HepG2 (cell line): ENCODE data around the gene DBX2. TPM values are rescaled to one million over a fixed set of nuclear protein-coding genes. Genes with fewer than 3 reads are reported as not detected.

ENCODE experiments used
- ATAC-seq: fragments of 200-7000 bp; cut with Tn5 transposase; 3 replicates; pipeline ENCODE4 v1.9.1; 2020; ENCODE audit warnings: mild to moderate bottlenecking, moderate library complexity
- BruUV-seq: library from RNA; stranded (reverse); fragments of 400-500 nt; replicated peaks from 2 replicates; lab custom pipeline; 2021; lab: Mats Ljungman, UMichigan
- CTCF ChIA-PET: fragments of 300-600 bp; formaldehyde crosslinking; extraction: SDS; loops from one replicate; lab custom pipeline; 2021; ENCODE audit warnings: low total read pairs, inconsistent platforms, low intra/inter-chr PET ratio; lab: Yijun Ruan, JAX
- POLR2A ChIA-PET: fragments of 350-600 bp; sonication (Branson Sonifier 250); formaldehyde crosslinking; loops from one replicate; lab custom pipeline; 2020; ENCODE audit warnings: antibody characterized with exemption, inconsistent platforms; lab: Yijun Ruan, JAX
- DNase-seq: peaks from one replicate; pipeline ENCODE4 v3.0.0-alpha.2; 2015; ENCODE audit warnings: low spot score
- FAIRE-seq: peaks from 3 replicates; lab custom pipeline; 2011; peaks lifted over from hg19 to GRCh38; lab: Jason Lieb, UNC
- H2AFZ ChIP-seq: one replicate; pipeline ENCODE4 v1.6.1; 2011; ENCODE audit warnings: low read length, inconsistent platforms
- H3K27ac ChIP-seq: fragments of 300-600 bp; 3 replicates; pipeline ENCODE4 v1.8.0; 2011; ENCODE audit warnings: mixed run types, mild to moderate bottlenecking, mixed read lengths, low read length, inconsistent platforms; ENCODE audit not compliant: insufficient read depth; ENCODE audit errors: extremely low read length
- H3K27me3 ChIP-seq, 2 experiments: fragments of 200-600 bp in 1 of 2; 2 replicates in 1 of 2; 3 replicates in 1 of 2; pipeline versions ENCODE4 v1.6.0 to v1.8.0; 2011; ENCODE audit warnings: low read length in 2 of 2, mild to moderate bottlenecking in 2 of 2, moderate library complexity in 2 of 2, inconsistent platforms in 1 of 2; ENCODE audit not compliant: insufficient read depth in 2 of 2, control insufficient read depth in 1 of 2
- H3K36me3 ChIP-seq, 2 experiments: fragments of 200-600 bp in 1 of 2; replicated peaks in 1 of 2; 2 replicates in 1 of 2; 3 replicates in 1 of 2; pipeline versions ENCODE4 v1.5.1 to v1.8.0; 2011; ENCODE audit warnings: low read length in 2 of 2, inconsistent platforms in 1 of 2; ENCODE audit not compliant: insufficient read depth in 2 of 2, control insufficient read depth in 1 of 2
- H3K4me1 ChIP-seq: 2 replicates; pipeline ENCODE4 v1.5.1; 2012; ENCODE audit warnings: low read length, inconsistent platforms; ENCODE audit not compliant: insufficient read depth
- H3K4me2 ChIP-seq: 2 replicates; pipeline ENCODE4 v1.6.0; 2011; ENCODE audit warnings: low read depth, low read length, inconsistent platforms
- H3K4me3 ChIP-seq, 3 experiments: fragments of 200-600 bp in 1 of 3; sonication (generic), shearing (Covaris generic) in 1 of 3; replicated peaks in 1 of 3; 2 replicates each; pipeline ENCODE4 v1.5.1; 2011 to 2016; ENCODE audit warnings: low read length in 3 of 3, inconsistent platforms in 2 of 3, low read depth in 2 of 3, mild to moderate bottlenecking in 2 of 3, control low read depth in 1 of 3, mixed read lengths in 1 of 3; ENCODE audit not compliant: insufficient read depth in 1 of 3
- H3K79me2 ChIP-seq: one replicate; pipeline ENCODE4 v1.6.1; 2011; ENCODE audit warnings: low read length, inconsistent platforms; ENCODE audit not compliant: insufficient read depth
- H3K9ac ChIP-seq: 2 replicates; pipeline ENCODE4 v1.6.0; 2011; ENCODE audit warnings: mild to moderate bottlenecking, low read depth, low read length, inconsistent platforms; ENCODE audit not compliant: insufficient read depth
- H3K9me3 ChIP-seq: 2 replicates; pipeline ENCODE4 v1.5.1; 2012; ENCODE audit warnings: mild to moderate bottlenecking, low read length
- H4K20me1 ChIP-seq: 2 replicates; pipeline ENCODE4 v1.6.0; 2011; ENCODE audit warnings: inconsistent platforms, mild to moderate bottlenecking, low read length, moderate library complexity; ENCODE audit not compliant: insufficient read depth
- ATF1 ChIP-seq: IDR thresholded peaks from 2 replicates; pipeline ENCODE4 v1.6.1; 2016; ENCODE audit warnings: mild to moderate bottlenecking, control low read depth
- KDM6A ChIP-seq: IDR thresholded peaks from 2 replicates; pipeline ENCODE4 v1.6.1; 2016; ENCODE audit warnings: low read depth
- MEIS1 ChIP-seq: sonication (generic); formaldehyde crosslinking; IDR thresholded peaks from 2 replicates; pipeline ENCODE4 v1.9.0; 2021; ENCODE audit warnings: mild to moderate bottlenecking, missing genetic modification reagents, moderate library complexity, borderline replicate concordance
- PITX1 ChIP-seq: sonication (generic); formaldehyde crosslinking; IDR thresholded peaks from 2 replicates; pipeline ENCODE4 v1.5.1; 2020; ENCODE audit warnings: mild to moderate bottlenecking, missing genetic modification reagents
- RCOR2 ChIP-seq: IDR thresholded peaks from 2 replicates; pipeline ENCODE4 v1.6.1; 2016; ENCODE audit warnings: missing biosample characterization, missing genetic modification reagents
- TBL1XR1 ChIP-seq: fragments of 150-350 bp; IDR thresholded peaks from 2 replicates; pipeline ENCODE4 v1.6.1; 2014; ENCODE audit warnings: borderline replicate concordance, low read length; ENCODE audit not compliant: partially characterized antibody
- ZBTB3 ChIP-seq: sonication (generic); formaldehyde crosslinking; IDR thresholded peaks from 2 replicates; pipeline ENCODE4 v1.4.0; 2020; ENCODE audit warnings: low read depth, mild to moderate bottlenecking, moderate library complexity, missing genetic modification reagents, borderline replicate concordance
- ZBTB38 ChIP-seq: sonication (generic); formaldehyde crosslinking; IDR thresholded peaks from 2 replicates; pipeline ENCODE4 v1.5.1; 2020; ENCODE audit warnings: mild to moderate bottlenecking, missing genetic modification reagents
- ZNF207 ChIP-seq: fragments of 450-650 bp; IDR thresholded peaks from 2 replicates; pipeline ENCODE4 v1.6.1; 2016; ENCODE audit warnings: antibody characterized with exemption, borderline replicate concordance
- ZNF598 ChIP-seq: sonication (generic); formaldehyde crosslinking; IDR thresholded peaks from 2 replicates; pipeline ENCODE4 v1.5.1; 2020; ENCODE audit warnings: mild to moderate bottlenecking, missing genetic modification reagents, borderline replicate concordance
- ZSCAN9 ChIP-seq: IDR thresholded peaks from 2 replicates; pipeline ENCODE4 v1.6.1; 2016; ENCODE audit warnings: borderline replicate concordance
- WGBS: methylation state at CpG from one replicate; pipeline ENCODE4 v1.1.6; 2017; ENCODE audit warnings: low lambda C conversion rate; 5-methylcytosine and 5-hydroxymethylcytosine counted together
- in situ Hi-C: cut with HindIII; loops from 2 replicates; pipeline ENCODE4 v1.10.0; 2017; ENCODE audit warnings: low pct_unique_long_range_greater_than_20kb; ENCODE audit not compliant: extremely low pct_ligation_motif_present
- intact Hi-C: fragments of 100-400 bp; cut with micrococcal nuclease; formaldehyde crosslinking; loops from one replicate; pipeline ENCODE4 v1.10.0; 2022; ENCODE audit not compliant: unreplicated experiment
- polyA plus RNA-seq, 8 experiments: library from polyadenylated mRNA; depleted of rRNA in 3 of 8; stranded (reverse) in 7 of 8; unstranded in 1 of 8; fragments of >200 nt; fragmentation: Illumina TruSeq in 4 of 8; extraction: Trizol in 4 of 8; gene quantifications; 2 replicates each; pipeline versions ENCODE4 v1.2.1 to v1.2.3, GENCODE V29; 2011 to 2016; ENCODE audit warnings: low read depth in 4 of 8, missing spikeins in 1 of 8, mixed read lengths in 1 of 8; ENCODE audit not compliant: insufficient read depth in 1 of 8
- total RNA-seq, 5 experiments: library from RNA; depleted of rRNA; stranded (reverse); fragments of >200 nt; fragmentation: Illumina TruSeq; extraction: Trizol; gene quantifications; 2 replicates each; pipeline ENCODE4 v1.2.3, GENCODE V29; 2016; ENCODE audit warnings: low read depth in 1 of 5
- TF ChIP-seq, protein P1 (sequence below): sonication (generic); formaldehyde crosslinking; IDR thresholded peaks from 2 replicates; pipeline ENCODE4 v1.4.0; 2020; ENCODE audit warnings: mild to moderate bottlenecking, missing genetic modification reagents
- TF ChIP-seq, protein P2 (sequence below): sonication (generic); formaldehyde crosslinking; IDR thresholded peaks from 2 replicates; pipeline ENCODE4 v1.4.0; 2020; ENCODE audit warnings: mild to moderate bottlenecking, missing genetic modification reagents
- TF ChIP-seq, protein P3 (sequence below): sonication (generic); formaldehyde crosslinking; IDR thresholded peaks from 2 replicates; pipeline ENCODE4 v1.9.0; 2021; ENCODE audit warnings: missing genetic modification reagents, mild to moderate bottlenecking, borderline replicate concordance
- TF ChIP-seq, protein P4 (sequence below): sonication (generic); formaldehyde crosslinking; IDR thresholded peaks from 2 replicates; pipeline ENCODE4 v1.5.0; 2020; ENCODE audit warnings: mild to moderate bottlenecking, missing genetic modification reagents, borderline replicate concordance
- TF ChIP-seq, protein P5 (sequence below): IDR thresholded peaks from 2 replicates; pipeline ENCODE4 v1.6.1; 2018; ENCODE audit warnings: missing genetic modification reagents
- TF ChIP-seq, protein P6 (sequence below): sonication (generic); formaldehyde crosslinking; IDR thresholded peaks from 2 replicates; pipeline ENCODE4 v1.5.0; 2020; ENCODE audit warnings: mild to moderate bottlenecking, missing genetic modification reagents, moderate library complexity

DBX2 gene
- total and polyA plus RNA-seq, 2 of the 13 experiments (the other 11 are each of a cell fraction or from before 2014, with no cell fraction given): not detected

DNA sequence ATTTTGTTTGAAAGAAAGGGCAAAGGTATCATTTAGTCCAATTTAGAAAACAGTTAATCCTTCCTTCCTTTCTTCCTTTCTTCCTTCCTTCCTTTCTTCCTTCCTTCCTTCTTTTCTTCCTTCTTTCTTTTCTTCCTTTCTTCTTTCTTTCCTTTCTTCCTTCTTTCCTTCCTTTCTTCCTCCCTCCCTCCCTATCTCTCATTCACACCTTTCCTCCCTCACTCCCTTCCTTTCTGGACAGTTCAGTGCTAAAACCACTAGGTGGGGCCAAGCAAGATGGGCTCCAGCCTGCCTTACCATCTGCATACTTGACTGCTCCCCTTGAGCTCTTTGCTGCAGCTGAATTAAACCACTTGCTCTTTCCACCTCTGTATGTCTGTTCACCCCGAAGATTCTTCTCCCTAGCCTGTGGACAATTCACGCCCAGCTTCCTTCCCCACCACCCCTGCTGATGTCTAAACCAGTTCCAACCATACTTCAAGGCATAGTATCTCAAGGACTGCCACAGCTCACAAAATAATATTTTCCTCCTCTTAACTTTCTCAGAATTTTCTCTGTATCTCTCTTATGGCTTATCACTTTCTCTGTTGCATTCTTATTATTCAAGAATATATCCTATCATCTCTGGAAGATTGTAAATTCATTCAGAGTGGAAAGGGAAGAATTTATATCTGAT lies 78.0 kb downstream of the DBX2 start:
- WGBS: 0% methylated on average over 2 of the region's 2 CpGs
- DNase-seq (peak; percentile 16), ATAC-seq (peak; percentile 88), FAIRE-seq (no peak)
- no peaks in the 10 kb centered on the region for H3K36me3 ChIP-seq
- in situ Hi-C loops (no loop called here), intact Hi-C loops (loop anchor here (2.0 kb wide), 1 partner anchor 150 kb away; no protein-coding TSS in a partner anchor)
- H3K27me3 ChIP-seq: no peaks in the 10 kb centered on the region
- no peaks in the 10 kb centered on the region for H3K4me1 ChIP-seq
- no peak overlapping the region for H3K27ac ChIP-seq
- H3K4me3 ChIP-seq: no peak overlapping the region
- BruUV-seq: no TSS peak
- H3K4me2 ChIP-seq: no peak overlapping the region
- CTCF ChIA-PET: no interaction called here
- no peaks in the 10 kb centered on the region for H3K79me2 ChIP-seq
- no peak overlapping the region for H3K9ac ChIP-seq
- no peaks in the 10 kb centered on the region for H3K9me3 ChIP-seq
- H2AFZ ChIP-seq: no peak overlapping the region
- POLR2A ChIA-PET: no interaction called here
- H4K20me1 ChIP-seq: no peaks in the 10 kb centered on the region
- no peak for TF ChIP-seq ATF1 (CRISPR knock-in tag)
- TF ChIP-seq ZNF207: no peak
- no peak for TF ChIP-seq RCOR2 (CRISPR knock-in tag)
- TF ChIP-seq, protein P1, sequence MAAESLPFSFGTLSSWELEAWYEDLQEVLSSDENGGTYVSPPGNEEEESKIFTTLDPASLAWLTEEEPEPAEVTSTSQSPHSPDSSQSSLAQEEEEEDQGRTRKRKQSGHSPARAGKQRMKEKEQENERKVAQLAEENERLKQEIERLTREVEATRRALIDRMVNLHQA: no peak
- TF ChIP-seq ZBTB3: no peak
- TF ChIP-seq, protein P2, sequence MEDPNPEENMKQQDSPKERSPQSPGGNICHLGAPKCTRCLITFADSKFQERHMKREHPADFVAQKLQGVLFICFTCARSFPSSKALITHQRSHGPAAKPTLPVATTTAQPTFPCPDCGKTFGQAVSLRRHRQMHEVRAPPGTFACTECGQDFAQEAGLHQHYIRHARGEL (CRISPR knock-in tag): no peak
- TF ChIP-seq KDM6A (CRISPR knock-in tag): no peak
- TF ChIP-seq ZSCAN9 (CRISPR knock-in tag): no peak
- TF ChIP-seq, protein P3, sequence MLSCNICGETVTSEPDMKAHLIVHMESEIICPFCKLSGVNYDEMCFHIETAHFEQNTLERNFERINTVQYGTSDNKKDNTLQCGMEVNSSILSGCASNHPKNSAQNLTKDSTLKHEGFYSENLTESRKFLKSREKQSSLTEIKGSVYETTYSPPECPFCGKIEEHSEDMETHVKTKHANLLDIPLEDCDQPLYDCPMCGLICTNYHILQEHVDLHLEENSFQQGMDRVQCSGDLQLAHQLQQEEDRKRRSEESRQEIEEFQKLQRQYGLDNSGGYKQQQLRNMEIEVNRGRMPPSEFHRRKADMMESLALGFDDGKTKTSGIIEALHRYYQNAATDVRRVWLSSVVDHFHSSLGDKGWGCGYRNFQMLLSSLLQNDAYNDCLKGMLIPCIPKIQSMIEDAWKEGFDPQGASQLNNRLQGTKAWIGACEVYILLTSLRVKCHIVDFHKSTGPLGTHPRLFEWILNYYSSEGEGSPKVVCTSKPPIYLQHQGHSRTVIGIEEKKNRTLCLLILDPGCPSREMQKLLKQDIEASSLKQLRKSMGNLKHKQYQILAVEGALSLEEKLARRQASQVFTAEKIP (CRISPR knock-in tag): no peak
- TF ChIP-seq TBL1XR1: no peak
- no peak for TF ChIP-seq PITX1 (CRISPR knock-in tag)
- TF ChIP-seq, protein P4, sequence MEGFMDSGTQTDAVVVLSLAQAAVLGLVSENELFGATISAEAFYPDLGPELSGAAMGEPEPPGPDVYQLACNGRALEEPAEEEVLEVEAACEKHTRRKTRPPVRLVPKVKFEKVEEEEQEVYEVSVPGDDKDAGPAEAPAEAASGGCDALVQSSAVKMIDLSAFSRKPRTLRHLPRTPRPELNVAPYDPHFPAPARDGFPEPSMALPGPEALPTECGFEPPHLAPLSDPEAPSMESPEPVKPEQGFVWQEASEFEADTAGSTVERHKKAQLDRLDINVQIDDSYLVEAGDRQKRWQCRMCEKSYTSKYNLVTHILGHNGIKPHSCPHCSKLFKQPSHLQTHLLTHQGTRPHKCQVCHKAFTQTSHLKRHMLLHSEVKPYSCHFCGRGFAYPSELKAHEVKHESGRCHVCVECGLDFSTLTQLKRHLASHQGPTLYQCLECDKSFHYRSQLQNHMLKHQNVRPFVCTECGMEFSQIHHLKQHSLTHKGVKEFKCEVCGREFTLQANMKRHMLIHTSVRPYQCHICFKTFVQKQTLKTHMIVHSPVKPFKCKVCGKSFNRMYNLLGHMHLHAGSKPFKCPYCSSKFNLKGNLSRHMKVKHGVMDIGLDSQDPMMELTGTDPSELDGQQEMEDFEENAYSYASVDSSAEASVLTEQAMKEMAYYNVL: peak; percentile 60; the same call in 1 of the 2 replicates
- no peak for TF ChIP-seq MEIS1 (CRISPR knock-in tag)
- no peak for TF ChIP-seq ZBTB38
- TF ChIP-seq, protein P5, sequence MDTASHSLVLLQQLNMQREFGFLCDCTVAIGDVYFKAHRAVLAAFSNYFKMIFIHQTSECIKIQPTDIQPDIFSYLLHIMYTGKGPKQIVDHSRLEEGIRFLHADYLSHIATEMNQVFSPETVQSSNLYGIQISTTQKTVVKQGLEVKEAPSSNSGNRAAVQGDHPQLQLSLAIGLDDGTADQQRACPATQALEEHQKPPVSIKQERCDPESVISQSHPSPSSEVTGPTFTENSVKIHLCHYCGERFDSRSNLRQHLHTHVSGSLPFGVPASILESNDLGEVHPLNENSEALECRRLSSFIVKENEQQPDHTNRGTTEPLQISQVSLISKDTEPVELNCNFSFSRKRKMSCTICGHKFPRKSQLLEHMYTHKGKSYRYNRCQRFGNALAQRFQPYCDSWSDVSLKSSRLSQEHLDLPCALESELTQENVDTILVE (CRISPR knock-in tag): no peak
- TF ChIP-seq ZNF598: no peak
- TF ChIP-seq, protein P6, sequence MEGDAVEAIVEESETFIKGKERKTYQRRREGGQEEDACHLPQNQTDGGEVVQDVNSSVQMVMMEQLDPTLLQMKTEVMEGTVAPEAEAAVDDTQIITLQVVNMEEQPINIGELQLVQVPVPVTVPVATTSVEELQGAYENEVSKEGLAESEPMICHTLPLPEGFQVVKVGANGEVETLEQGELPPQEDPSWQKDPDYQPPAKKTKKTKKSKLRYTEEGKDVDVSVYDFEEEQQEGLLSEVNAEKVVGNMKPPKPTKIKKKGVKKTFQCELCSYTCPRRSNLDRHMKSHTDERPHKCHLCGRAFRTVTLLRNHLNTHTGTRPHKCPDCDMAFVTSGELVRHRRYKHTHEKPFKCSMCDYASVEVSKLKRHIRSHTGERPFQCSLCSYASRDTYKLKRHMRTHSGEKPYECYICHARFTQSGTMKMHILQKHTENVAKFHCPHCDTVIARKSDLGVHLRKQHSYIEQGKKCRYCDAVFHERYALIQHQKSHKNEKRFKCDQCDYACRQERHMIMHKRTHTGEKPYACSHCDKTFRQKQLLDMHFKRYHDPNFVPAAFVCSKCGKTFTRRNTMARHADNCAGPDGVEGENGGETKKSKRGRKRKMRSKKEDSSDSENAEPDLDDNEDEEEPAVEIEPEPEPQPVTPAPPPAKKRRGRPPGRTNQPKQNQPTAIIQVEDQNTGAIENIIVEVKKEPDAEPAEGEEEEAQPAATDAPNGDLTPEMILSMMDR (CRISPR knock-in tag): peak; percentile 64
